GM10847 (cell line): ENCODE results near the gene ABCC1.

ENCODE experiments used
- POLR2A ChIP-seq: IDR thresholded peaks from 2 replicates; pipeline ENCODE4 v1.6.1; 2011; ENCODE audit not compliant: insufficient read length; ENCODE audit errors: extremely low read depth

The ABCC1 gene

DNA sequence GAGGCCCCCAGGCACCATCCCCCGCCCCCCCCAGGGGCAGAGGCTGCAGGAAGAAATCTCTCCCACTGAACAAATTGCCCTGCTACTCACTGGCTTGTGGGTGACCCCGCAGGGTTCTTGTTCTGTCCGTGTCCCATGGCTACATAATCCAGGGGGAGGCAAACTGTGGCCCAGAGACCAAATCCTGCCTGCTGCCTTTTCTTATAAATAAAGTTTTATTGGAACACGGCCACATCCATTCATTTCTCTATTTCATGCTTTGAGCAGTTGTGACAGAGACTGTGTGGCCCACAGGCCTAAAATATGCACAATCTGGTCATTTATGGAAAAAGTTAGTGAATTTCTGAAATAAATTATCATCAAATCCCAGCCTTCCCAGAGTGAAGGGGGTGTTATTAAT, 235.7 kb downstream of the ABCC1 start:
- no peak for TF ChIP-seq POLR2A

DNA sequence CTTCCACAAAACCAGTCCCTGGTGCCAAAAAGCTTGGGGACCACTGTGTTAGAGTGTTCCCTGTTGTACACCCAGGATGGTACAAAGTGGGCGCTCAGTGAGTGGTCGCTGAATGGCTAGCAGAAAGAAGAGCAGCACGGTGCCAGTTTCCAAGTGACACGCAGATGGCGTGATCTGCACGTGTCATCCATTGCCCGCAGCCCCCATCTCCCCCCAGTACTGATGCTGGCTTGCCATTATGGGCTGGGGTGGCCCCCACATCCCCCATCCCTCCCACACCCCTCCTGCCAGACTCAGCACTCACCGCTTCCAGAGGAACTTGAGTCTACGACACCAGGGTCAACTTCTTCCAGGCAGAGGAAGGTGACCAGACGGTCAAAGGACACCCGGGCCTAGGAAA, 237.4 kb downstream of the ABCC1 start:
- TF ChIP-seq POLR2A: no peak

DNA sequence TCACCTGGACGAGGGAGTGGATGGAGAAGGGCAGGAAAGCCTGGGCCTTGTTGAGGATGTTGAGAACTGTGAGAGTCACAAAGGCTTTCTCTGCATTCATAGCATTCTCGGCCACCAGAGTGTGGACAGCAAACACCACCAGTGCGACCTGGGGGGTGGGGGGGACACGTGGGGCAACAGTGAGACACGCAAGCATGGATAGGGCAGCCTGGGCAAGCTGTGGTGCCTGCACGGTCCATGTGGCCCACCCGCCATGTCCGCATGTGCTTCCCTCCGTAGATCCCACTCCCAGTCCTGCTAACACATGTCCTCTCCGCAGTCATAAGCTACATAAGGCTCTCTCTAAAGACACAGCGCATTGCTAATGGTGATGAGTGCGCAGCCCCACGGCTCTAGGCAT, 239.4 kb downstream of the ABCC1 start:
- TF ChIP-seq POLR2A: no peak

DNA sequence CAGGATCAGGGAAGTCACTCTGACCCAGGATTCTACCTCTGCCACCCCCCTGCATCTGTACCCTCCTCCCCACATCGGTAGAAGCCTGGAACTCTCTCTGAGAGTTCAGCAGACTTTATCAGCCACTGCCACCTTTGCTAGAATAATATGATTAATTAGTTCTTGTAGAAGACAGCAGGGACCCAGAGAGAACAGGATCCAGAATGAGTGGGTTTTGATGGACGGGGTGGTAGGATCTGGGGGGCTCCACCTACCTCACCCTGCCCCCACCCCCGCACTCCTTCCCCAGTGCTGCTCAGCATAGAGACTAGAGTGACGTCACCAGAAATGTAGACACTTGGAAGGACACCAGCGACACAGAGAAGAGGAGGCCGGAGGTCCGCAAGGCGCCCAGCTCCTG, 240.4 kb downstream of the ABCC1 start:
- TF ChIP-seq POLR2A: no peak

DNA sequence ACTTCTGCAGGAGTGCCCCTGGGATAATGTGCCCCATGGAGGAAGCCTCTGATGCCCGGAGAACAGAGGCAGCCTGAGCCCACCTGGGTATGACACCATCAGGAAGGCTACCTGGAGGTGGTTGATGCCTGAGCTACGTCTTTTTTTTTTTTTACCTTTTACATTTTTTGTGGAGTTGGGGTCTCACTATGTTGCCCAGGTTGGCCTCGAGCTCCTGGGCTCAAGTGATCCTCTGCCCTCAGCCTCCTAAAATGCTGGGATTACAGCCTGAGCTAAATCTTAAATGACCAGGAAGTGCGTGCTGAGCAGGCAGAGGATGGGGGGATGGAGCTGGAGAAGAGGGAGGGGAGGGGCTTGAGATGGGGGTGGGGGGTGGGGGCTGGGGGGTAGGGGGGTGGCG, 241.1 kb downstream of the ABCC1 start:
- no peak for TF ChIP-seq POLR2A

DNA sequence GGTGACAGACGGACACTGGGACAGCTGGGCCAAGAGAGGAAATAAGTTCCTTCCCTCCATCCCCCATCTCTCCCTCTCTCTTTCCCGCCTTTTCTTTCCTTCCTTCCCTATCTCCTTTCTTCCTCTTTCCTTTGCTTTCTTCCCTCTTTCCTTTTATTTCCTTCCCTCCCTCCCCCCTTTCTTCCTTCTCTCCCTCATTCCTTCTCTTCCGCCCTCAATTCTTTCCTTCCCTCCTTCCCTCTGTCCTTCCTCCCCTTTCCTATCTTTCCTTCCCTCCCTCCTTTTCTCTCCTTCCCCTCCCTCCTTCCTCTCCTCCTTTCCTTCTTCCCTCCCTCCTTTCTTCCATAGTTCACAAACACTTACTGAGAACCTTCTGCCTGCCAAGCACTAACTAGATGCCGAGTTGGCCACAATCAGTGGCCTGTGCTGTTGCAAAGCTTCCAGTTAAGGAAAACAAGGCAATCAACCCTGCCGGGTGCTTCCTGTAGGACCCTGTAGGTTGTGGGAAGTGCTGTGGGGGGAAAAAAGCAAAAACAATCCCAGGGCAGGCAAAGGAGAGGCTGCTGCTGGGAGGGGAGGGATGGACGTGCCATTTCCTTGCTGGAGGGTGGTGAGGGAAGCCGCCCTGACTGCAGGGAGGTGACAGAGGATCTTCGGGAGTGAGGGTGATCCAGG, 242.2 kb downstream of the ABCC1 start:
- no peak for TF ChIP-seq POLR2A
